GM04503 (cell line): ENCODE data around the gene CHD6.
A peak's percentile ranks its signal among the peaks of the same experiment; 100 is the strongest.

Experiments
- DNase-seq: peaks from one replicate; pipeline ENCODE4 v3.0.0-alpha.2; 2012; ENCODE audit warnings: low read depth

Gene CHD6

DNA sequence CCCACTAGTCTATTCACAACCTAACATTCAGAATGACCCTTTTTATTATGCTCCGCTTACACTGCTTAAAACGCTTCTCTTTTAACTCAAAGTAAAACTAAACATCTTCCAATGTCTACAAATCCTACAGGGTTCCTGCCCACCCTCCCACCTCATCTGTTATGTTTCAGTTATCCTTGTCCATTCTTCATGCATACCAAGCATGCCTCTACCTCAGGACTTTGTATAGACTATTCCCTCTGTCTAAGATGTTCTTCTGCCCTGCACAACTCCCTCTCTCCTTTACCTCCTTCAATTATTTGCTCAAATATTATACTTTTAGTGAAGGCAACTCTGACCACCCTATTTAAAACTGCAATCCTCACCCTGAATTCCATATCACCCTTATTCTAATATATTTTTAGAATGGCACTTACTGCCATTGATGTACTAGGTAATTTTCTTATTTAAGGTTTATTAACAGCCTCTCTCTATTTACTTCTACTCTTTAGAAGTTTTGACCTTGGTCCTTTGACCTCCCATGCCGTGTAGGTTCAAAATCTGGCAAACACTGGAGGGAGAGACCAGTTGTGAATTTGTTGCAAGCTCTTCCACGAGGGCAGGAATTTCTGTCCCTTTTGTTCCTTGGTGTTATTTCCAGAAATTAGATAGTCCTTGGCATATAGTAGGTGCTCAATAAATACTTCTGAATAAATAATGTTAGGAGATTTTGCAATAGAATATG is 111.8 kb downstream of the CHD6 start:
- no peak for DNase-seq

DNA sequence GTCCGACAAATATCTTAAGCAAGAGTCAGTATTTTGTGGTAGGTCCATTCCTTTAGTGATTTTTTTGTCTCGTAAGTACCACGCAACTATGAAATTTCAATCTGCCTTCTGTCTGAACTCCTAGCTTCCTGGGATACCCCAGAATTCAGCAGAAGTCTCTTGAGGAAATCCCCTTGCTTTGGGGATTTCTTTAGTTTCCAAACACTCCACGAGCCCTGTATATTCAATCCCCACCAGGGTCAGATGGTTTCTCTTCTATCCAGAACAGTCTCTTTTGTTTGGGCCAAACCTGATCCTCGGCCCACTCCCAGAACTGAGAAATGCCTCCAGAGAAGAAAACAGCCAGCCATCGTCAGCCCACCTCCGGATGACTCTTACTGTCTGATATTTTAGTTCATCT is 113.0 kb downstream of the CHD6 start:
- DNase-seq = no peak

DNA sequence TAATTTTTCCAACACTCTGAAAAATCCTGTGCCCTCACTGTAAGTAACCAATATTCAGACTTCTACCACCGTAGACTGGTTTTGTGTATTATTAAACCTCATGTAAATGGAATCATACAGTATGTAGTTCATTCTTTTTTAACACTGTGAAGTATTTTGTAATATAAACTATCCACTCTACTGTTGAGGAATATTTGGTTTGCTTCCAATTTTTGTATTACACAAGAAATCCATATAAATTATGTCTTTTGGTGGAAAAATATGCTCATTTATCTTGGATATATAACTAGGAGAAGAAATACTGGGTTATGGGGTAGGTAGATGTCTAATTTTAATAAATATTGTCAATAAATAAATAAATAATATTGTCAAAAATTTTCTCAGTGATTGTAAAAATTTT is 116.8 kb downstream of the CHD6 start:
- no peak for DNase-seq

DNA sequence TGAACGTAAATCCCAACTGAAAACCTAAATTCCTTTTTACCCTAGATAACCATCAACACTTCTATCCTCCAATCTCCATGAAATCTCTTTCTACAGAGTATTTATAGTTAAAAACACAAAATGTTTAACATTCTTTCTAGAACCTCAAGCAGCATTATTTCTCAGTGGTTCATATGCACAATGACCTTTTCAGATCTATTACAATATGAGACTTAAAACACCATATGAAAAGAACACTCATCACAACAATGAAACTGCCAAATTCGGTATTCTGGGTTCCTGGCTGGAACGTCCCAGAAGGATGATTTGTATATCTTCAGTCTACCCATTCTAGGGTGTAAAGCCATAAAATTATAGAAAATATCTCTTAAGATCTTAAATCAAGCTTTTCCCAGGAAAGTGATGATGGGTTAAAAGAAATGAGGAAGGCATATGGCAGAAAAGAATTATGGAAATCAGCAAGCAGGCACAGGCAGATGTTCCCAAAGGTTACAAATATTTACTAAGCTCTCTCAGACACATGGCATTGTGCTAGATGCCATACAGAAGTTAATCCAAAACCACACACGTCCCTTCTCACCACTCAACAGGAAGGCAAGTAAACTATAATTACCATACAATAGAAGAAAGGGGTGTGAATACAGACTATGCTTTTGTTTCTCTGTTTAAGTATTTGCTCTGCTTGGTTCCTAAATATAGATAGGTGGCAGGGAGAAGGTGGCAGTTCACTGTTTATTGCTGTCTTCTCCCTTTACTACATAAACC is 118.0 kb downstream of the CHD6 start:
- DNase-seq = peak; percentile 95

DNA sequence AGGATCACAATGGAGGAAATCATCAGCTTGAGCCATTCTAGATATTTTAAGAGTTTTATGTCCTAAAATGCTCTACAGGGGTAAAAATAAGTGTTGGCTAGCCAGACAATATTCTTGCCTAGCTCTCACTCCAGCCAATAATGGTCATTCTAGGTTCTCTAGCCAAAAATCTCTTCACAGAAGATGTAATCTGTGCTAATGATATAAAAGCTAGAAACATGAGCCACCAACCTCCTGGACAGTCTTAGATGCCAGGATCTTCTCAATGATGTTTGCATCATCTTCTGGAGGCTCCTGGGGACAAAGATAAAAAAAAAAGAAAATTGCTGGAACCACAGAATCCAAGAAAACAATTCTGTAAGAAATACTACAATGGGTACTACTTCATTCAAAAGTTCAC is 119.1 kb downstream of the CHD6 start:
- peak; percentile 65 for DNase-seq

DNA sequence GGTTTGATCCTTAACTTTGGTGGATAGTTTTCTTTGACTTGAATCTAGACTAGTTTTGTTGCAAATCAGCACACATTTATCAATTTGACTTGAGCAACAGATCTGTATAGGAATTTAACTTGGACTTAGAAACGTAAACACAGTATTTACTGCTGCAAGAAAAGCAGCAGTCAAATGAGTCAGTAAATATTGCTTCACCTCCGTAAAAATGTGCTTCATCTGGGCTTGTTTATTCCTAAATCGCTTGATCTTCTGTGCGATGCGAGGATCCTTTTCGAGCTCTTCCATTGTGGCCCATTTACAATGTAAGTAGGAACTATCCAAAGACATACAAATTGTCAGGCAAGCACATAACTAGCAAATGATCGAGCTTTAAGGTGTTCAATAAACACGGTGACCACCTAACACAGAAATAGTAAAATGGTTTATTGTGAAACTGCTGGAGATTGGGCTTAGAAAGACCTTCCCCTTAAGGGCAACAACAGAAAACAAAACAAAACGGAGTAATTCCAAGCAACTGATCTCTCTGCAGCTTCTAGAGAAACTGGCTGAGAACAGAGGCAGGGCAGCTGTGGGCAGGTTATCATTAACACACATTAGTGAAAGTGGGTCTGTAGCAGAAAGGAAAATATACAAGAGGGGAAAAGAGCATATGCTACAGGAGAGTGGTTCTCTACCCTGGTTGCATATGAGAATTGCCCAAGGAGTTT is 120.8 kb downstream of the CHD6 start:
- DNase-seq = no peak

DNA sequence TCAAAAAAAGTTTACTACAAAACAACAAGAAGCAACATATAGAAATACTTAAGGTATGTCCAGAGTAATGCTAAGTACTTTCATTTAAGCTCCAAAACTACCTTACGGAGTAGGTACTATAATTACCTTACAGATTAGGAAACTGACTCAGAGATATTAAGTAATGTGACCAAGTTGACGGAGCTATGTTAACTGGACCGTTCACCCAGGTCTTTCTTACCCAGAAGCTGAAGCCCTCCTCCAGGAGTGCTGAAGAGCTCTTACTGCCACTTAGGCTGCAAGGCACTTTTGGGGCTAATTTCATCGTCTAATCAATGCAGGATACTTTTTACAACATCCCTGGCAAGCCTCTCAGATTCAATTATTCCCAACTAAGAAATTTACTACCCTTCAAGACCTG is 123.7 kb downstream of the CHD6 start:
- DNase-seq = no peak

DNA sequence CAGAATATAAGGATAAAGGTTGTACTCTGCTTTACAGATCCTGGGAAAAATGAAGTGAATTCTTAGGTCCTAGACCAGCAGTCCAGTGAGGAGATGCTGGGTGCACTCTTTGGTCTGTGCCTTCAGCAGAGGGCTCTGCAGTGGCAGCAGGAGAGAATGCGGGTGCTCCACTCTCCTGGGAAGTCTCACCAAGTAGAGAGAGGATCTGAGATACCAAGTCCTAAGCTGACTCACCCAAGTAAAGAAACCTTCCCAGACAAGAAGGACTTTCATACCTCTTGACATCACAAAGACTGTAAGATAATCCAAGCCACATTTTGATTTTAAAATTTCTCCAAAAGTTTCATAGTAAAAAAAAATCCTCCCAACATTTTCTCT is 134.6 kb downstream of the CHD6 start:
- no peak for DNase-seq

DNA sequence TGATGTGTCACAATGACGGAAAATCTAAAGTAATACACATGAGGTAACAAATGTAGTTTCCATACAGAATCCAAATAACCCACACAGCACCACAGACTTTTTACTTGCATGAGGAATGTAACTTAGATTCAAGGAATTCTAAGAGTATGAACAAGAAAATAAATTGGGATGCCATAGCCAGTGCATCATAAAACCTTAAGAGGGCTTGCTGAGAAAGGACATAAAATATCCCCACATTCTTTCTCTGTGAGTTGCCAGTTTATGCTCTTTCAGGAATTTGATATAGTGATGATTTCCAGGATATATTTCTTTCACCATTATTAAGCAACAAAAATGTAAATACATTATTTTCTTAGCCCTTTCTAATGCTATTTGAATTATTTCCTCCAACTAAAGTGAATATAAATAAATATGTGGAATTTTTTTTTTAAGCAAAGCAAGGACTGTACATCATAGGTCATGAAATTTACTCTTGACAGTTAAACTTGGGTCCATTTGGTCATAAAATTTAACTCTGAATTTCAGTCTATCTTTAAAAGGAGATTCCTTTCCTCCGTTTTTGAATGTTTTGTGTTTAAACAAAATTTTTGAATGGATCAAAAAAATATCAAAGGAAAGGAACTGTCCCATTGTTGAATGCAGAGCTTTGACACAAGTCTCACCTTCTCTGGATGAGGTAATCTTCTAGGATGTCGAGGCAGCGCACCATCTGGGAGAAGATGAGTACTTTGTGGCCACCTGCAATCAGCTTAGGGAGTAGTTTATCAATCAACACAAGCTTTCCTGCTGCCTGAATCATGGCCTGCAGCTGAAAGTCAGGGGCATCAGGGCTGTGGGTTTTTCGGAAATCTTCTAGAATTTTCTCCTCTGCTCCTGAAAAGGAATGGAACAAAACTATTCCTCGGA is 135.3 kb downstream of the CHD6 start:
- DNase-seq = peak; percentile 91

DNA sequence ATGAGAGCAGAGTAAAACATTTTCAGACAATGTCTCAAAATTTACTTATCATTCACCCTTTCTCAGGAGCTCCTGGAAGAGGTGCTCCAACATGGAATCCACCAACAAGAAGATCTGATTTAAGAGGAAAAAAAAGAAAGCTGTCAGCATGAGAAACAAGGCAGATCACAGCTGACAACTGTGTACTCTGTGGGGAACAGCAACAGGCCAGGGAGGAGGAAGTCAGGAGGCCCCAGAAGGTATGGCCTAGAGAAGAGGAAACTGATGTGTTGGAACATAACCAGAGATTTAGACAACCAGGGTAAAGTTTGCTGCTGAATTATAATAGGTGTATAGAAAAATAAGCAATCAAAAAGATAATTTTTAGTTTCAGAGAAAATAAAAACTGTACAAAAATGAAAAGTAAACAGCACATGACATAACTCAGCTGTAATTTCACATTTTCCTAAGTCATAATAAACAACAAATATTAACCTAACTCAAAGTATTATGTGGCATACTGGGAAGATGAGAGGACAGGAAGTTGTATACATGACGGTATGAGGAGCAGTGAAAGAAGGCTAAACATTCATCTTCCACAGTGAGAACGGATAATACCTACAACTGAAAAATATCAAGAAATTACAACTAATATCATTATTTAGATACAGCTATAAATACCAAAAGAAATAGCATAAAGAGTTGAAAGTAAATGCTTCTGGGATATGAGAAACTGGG is 138.0 kb downstream of the CHD6 start:
- no peak for DNase-seq

DNA sequence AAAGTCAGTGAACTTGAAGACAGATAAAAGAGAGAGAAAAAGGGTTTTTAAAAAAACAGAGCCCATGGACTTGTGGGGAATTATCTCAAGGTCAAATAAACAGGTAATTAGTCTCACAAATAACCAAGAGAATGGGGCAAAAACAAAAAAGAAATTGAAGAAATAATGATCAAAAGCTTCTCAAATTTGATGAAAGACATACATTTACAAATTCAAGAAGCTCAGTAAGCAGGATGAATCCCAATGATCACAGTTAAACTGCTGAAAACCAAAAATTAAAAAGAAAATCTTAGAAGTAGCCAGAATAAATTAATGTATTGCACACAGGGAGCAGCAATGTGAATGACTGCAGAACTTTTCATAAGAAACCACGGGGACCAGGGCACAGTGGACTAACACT is 139.1 kb downstream of the CHD6 start:
- DNase-seq = no peak

DNA sequence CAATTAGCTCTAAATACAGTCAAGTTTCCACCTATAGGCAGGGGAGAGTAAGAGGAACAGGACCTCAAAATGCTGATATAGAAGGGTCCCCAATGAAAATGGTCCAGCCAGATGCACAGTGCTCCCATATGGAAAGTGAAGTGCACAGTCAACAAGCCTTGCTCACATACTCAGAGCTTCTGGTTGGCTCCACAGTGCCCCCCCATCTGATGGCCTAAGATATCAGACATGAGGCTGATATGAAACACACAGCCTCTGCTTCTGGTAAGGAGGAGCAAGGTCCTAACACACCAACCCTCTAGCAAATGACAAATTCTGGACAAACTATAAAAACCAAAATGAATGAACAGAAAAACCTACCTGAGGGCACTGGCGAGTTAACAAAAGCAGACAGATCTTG is 140.2 kb downstream of the CHD6 start:
- DNase-seq = no peak

DNA sequence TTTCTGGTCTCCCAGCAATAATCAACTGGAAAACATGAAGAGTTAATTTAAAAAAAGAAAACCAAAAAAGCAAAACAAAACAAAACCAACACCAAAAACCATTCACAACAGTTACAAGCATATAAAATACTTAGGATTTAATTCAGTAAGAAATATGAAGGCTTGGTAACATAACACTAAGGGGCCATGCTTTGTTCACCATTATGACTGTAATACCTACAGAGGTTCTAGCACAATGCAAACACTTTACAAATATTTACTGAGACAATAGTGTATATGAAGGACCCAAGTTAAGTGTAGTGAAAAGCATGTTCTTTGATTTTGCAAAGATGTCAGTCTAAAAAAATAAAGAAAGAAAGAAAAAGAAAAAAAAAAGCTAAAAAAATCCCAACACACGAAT is 141.7 kb downstream of the CHD6 start:
- no peak for DNase-seq

DNA sequence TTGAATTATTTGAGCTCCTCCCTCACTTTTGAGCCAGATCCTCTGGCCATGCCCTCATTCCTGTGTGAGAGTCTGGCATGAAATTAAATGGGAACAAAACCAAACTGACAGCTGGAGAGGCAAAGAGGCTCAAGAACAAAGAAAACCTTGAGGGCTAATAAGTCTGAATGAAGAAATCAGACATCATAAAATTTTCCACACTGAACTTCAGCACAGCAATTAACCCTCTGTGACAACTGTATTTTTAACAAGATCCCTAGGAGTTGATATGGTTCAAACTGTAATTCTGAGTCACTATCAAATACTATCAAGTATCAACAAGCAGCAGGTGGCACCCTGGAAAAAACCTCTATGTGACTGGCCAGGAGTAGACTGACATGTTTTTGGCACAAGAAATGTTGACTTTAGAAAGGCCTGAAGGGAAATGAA is 142.2 kb downstream of the CHD6 start:
- peak; percentile 80 for DNase-seq

DNA sequence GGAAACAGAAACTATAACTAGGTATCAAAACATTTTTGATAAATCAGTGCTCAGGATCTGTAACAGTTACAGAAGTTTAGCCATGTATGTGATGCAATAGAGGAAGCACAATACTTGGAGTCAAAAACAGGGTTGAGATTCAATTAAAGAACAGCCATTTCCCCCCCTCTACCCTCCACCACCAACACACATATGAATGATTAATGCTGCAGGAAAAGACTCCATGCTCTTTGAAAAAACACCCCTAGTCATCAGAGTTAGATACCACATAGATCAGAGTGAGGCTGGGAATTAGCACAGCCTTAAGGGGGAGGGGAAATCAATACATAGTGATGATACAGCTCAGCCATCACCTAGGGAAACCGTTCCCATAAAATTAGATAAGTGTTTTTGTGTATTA is 142.7 kb downstream of the CHD6 start:
- no peak for DNase-seq

DNA sequence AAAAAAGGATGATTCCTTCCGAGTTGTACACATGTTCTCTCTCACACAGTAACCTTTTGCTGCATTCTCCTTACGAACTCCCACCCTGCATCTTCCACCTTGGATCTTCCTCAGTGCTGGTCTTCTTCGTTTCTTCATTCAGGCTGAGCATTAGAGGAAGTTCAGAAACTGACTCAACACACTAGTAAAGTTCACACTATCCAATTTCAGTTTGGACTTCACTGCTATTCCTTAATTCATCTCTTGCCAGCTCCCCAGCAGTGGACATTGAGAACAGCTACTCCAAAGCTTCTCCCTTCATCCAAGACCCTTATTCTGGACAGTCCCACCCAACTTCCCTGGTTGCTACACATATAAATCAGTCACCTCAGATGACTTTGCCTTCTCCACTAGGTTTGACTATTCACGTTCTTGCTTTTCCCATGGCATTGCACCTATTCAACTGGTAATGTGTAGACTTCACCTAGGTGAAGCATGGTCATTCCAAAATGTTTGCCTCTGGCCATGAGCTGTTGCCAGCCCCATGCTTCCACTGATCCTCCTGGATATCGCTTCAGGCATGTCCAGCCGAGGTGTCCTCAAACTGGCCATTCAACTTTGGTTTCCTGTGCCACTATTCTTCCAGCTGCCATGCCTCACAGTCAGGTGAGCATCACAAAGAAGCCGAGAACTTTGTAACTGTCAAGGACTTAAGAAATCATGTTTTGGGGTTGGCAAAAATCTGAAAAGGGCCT is 147.6 kb downstream of the CHD6 start:
- DNase-seq = no peak

DNA sequence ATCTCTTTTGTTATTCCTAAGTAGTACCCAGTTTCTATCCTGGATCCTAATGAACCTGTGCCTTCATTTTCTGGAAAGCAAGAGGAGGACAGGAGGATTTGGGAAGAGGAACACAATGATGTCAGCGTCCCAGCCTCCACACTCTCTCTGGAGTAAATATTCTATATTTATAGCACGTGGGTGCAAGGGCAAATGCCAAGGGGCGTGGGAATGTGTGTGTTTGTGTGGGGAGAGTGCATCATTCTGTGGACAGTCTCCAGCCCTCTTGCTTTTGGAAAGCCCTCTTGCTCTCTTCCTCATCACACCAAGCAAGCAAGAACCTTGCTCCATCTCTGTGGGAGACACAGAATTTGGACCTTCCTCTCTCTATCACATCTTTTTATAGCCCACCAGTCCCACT is 148.3 kb downstream of the CHD6 start:
- DNase-seq = no peak

DNA sequence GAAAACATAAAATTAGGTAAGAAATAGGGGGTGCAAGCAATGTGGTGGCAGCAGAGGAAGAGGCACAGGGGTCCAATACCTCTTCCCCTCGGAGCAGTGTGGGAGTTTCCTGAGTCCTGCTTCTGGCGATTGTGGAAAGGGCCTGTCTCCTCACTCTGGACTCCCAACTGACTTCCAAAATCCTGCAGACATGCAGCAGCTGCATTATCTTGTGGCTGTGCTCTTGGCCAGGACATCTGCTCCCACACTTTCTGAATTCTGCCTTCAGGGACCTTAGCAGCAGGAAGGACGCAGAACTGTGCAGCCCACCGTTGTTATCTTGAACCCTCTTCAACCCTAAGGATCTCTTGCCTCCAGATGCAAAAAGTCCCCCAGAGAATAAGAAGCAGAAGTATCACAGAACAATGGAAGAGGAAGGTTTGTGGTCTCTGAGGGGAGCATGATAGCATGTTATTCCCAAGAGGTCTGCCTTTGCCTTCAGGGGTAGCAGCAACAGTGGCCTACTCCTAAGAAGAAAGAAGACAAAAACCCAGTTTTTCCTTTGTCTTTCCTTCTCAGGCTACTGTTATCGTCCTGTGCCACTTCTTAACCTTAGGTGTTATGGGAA is 149.1 kb downstream of the CHD6 start:
- no peak for DNase-seq

DNA sequence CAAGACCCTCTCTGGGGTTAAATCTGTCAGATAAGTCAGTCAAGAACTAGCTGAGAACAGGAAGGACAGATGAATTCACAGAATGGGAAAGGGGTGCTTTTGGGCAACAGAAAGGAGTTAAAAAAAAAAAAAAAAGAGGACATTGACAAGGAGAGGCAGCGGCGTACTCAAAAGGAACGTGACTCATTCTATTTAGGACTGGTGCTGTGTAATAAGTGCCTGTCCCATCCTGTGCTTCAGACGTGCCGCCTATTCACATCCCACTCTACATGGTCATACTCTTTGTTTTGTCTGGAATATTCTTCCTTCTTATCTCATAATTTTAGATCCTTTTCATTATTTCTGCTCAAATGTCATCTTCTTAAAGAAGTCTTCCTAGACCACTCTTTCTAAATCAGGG is 150.5 kb downstream of the CHD6 start:
- no peak for DNase-seq

DNA sequence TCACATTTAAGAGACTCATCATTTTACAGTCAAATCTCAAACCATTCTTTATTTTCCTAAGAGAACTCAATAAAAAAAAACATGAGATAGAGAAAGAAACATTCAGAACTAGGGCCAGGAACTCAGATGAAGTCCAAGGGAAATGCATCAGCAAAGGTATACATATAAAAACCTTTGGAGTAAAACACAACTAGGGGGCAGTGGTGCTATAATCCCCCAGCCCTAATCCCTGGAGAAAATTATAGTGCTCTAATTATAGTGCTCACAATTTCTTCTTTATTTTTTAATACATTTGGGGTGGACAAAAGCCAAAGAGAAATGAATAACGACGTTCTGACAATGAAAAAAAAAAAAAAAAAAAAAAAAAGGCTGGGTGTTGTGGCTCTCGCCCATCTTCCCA is 151.0 kb downstream of the CHD6 start:
- DNase-seq = no peak
